ENCODE measurements around the gene MRNIP. TPM values are rescaled to one million over a fixed set of nuclear protein-coding genes. Genes with fewer than 3 reads are reported as not detected.

Gene MRNIP
- total and polyA plus RNA-seq, 2 of the 4 experiments (the other 2 are of a cell fraction): 6.6 to 24.7 TPM

DNA sequence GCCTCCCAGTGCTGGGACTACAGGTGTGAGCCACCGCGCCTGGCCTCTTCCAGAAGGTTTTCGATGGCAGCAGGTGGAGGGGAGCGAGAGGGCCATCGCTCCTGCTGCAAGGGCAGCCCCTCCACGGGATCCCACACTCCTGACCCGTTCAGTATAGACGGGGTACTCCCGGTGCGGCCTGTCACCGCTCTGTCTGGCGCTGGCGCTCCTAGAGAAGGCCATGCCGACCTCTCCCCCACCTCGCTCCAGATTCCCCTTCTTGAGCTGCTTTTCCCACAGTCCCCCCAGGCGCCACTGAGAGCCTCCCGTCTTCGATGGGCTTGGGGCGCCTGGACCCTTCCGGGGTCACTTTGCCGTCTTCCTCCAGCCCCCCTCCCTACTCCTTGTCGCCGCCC, 42.2 kb downstream of the MRNIP start:
- Histone ChIP-seq H3K27me3 (ENCODE audit: control insufficient read depth, insufficient read depth, low read length) (no peaks in the 10 kb centered on the region), H3K79me1 (ENCODE audit: low read depth in 1 of 2, low read length in 2 of 2) (peaks cover 4 to 22% of the 10 kb centered on the region in 2 experiments), H4K5ac (ENCODE audit: low read depth, low read length) (no peak overlapping the region), H3K27ac (ENCODE audit: insufficient read depth, low read length) (no peak overlapping the region), H4K8ac (ENCODE audit: low read depth in 2 of 2, low read length in 2 of 2) (no peak overlapping the region), H3K14ac (replicated peaks; ENCODE audit: low read depth, low read length) (no peak overlapping the region), H2BK5ac (ENCODE audit: low read depth, low read length, poor library complexity, severe bottlenecking) (no peak overlapping the region), H4K91ac (ENCODE audit: insufficient read depth, low read depth, low read length) (no peak overlapping the region), H2AFZ (replicated peaks; ENCODE audit: low read length, poor library complexity) (peak overlapping the region; percentile 5), H3K56ac (ENCODE audit: extremely low read depth, insufficient read depth, low read length) (no peak overlapping the region), H2AK9ac (replicated peaks; ENCODE audit: low read depth, low read length, poor library complexity) (no peak overlapping the region), H3K18ac (ENCODE audit: low read depth, low read length) (no peak overlapping the region), H4K20me1 (ENCODE audit: insufficient read depth, low read length) (peaks cover 7% of the 10 kb centered on the region), H3K4me2 (ENCODE audit: low read depth, low read length) (no peak overlapping the region), H3K4ac (ENCODE audit: low read depth, low read length) (no peak overlapping the region), H3K36me3 (ENCODE audit: control insufficient read depth, insufficient read depth, low read length) (peaks cover 17% of the 10 kb centered on the region), H3K23ac (ENCODE audit: low read depth, low read length) (no peak overlapping the region), H2BK120ac (ENCODE audit: low read depth, low read length) (no peak overlapping the region), H2BK15ac (ENCODE audit: low read depth, low read length) (no peak overlapping the region), H2AK5ac (ENCODE audit: low read depth, low read length) (peak overlapping the region; percentile 30; the same call in 1 of the 2 replicates), H3K4me3 (ENCODE audit: insufficient read depth, low read depth, low read length) (no peak overlapping the region), H3K9me3 (ENCODE audit: control insufficient read depth, insufficient read depth, low read length) (no peaks in the 10 kb centered on the region), H3K4me1 (ENCODE audit: control insufficient read depth, insufficient read depth, low read length) (peaks cover 21% of the 10 kb centered on the region), H3K9ac (ENCODE audit: low read depth, low read length) (no peak overlapping the region), H3K9me1 (ENCODE audit: insufficient read depth, low read length) (peaks cover 20% of the 10 kb centered on the region), H2BK20ac (ENCODE audit: low read depth, low read length) (no peak overlapping the region)
- ChIA-PET POLR2A (ENCODE audit: unreplicated experiment) (no interaction called here), CTCF (no interaction called here)
- 66% methylated on average over 9 of the region's 23 CpGs; no CpG with 5 or more reads in 1 of the 2 experiments for WGBS, 2 experiments (ENCODE audit: extremely low coverage in 2 of 2, insufficient read length in 1 of 2)
- DNase-seq (no peak), ATAC-seq (ENCODE audit: low read depth) (no peak)
- in situ Hi-C loops (cut with MboI; ENCODE audit: low sequenced_read_pairs): no loop called here
- intact Hi-C loops (cut with micrococcal nuclease): no loop called here
- dilution Hi-C loops (cut with HindIII; ENCODE audit: low sequenced_read_pairs, unreplicated experiment): no loop called here
- no peak for TF ChIP-seq BHLHE40 (IDR thresholded peaks at IDR 0.05; ENCODE audit: low read depth, low read length)
- no peak for TF ChIP-seq CHD1 (IDR thresholded peaks at IDR 0.05; ENCODE audit: low read depth, low read length)
- TF ChIP-seq, protein P1, sequence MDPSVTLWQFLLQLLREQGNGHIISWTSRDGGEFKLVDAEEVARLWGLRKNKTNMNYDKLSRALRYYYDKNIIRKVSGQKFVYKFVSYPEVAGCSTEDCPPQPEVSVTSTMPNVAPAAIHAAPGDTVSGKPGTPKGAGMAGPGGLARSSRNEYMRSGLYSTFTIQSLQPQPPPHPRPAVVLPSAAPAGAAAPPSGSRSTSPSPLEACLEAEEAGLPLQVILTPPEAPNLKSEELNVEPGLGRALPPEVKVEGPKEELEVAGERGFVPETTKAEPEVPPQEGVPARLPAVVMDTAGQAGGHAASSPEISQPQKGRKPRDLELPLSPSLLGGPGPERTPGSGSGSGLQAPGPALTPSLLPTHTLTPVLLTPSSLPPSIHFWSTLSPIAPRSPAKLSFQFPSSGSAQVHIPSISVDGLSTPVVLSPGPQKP (IDR thresholded peaks at IDR 0.05; ENCODE audit: borderline replicate concordance, low read depth, low read length): no peak
- TF ChIP-seq, protein P2, sequence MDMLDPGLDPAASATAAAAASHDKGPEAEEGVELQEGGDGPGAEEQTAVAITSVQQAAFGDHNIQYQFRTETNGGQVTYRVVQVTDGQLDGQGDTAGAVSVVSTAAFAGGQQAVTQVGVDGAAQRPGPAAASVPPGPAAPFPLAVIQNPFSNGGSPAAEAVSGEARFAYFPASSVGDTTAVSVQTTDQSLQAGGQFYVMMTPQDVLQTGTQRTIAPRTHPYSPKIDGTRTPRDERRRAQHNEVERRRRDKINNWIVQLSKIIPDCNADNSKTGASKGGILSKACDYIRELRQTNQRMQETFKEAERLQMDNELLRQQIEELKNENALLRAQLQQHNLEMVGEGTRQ (IDR thresholded peaks at IDR 0.05; ENCODE audit: low read depth, low read length): no peak
- TF ChIP-seq FOS (IDR thresholded peaks at IDR 0.05; ENCODE audit: low read depth, low read length): no peak
- no TSS peak for BruUV-seq (replicated peaks)

Data from IMR-90 (cell line).